KMS-11 (cell line): ENCODE measurements around the gene CAMK1.

Experiments used
- H2AFZ ChIP-seq: fragments of 200-600 bp; sonication (generic); 2 replicates; pipeline ENCODE4 v1.6.1; 2016; ENCODE audit warnings: antibody characterized with exemption, mixed run types, low read depth
- H3K27ac ChIP-seq: fragments of 200-600 bp; sonication (generic); 2 replicates; pipeline ENCODE4 v1.6.1; 2016; ENCODE audit warnings: mild to moderate bottlenecking, mixed run types
- H3K27me3 ChIP-seq: fragments of 200-600 bp; sonication (generic); 2 replicates; pipeline ENCODE4 v1.6.1; 2017; ENCODE audit warnings: mild to moderate bottlenecking, low read depth, mixed run types, moderate library complexity; ENCODE audit not compliant: insufficient read depth
- H3K36me3 ChIP-seq: fragments of 200-600 bp; sonication (generic); 2 replicates; pipeline ENCODE4 v1.6.1; 2017; ENCODE audit warnings: mild to moderate bottlenecking, mixed run types; ENCODE audit not compliant: insufficient read depth
- H3K4me1 ChIP-seq: fragments of 200-600 bp; sonication (generic); 2 replicates; pipeline ENCODE4 v1.6.1; 2016; ENCODE audit warnings: mild to moderate bottlenecking, low read depth, mixed run types; ENCODE audit not compliant: poor library complexity, severe bottlenecking
- H3K4me2 ChIP-seq: fragments of 200-600 bp; sonication (generic); 2 replicates; pipeline ENCODE4 v1.7.0; 2016; ENCODE audit warnings: mild to moderate bottlenecking, mixed run types
- H3K4me3 ChIP-seq: fragments of 200-600 bp; sonication (generic); IDR thresholded peaks from 2 replicates; pipeline ENCODE4 v1.6.1; 2017; ENCODE audit warnings: low read depth, low read length, mixed read lengths; ENCODE audit not compliant: insufficient read depth
- H3K79me2 ChIP-seq: fragments of 200-600 bp; sonication (generic); 2 replicates; pipeline ENCODE4 v1.6.1; 2016; ENCODE audit warnings: low read depth, mixed run types; ENCODE audit not compliant: insufficient read depth
- H3K9ac ChIP-seq: fragments of 200-600 bp; sonication (generic); 2 replicates; pipeline ENCODE4 v1.6.1; 2016; ENCODE audit warnings: mild to moderate bottlenecking, mixed run types
- H4K20me1 ChIP-seq: fragments of 200-600 bp; sonication (generic); 2 replicates; pipeline ENCODE4 v1.6.1; 2016; ENCODE audit warnings: mild to moderate bottlenecking, mixed run types; ENCODE audit not compliant: insufficient read depth
- CTCF ChIP-seq: fragments of 200-600 bp; sonication (generic); conservative IDR thresholded peaks from 2 replicates; pipeline ENCODE4 v1.6.1; 2017; ENCODE audit warnings: low read depth, mild to moderate bottlenecking, antibody characterized with exemption, low read length, moderate library complexity, mixed read lengths

Gene CAMK1

DNA sequence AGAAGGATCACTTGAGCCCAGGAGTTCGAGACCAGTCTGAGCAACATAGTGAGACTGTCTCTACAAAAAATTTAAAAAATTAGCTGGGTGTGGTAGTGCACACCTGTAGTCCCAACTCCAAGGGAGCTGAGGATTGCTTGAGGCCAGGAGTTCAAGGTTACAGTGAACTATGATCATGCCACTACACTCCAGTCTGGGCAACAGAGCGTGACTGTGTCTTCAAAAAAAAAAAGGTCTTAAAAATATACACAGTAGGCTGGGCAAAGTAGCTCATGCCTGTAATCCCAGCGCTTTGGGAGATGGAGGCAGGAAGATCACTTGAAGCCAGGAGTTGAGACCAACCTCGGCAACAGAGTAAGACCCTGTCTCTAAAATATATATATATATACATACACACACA lies 11.2 kb upstream of the CAMK1 start:
- H3K27ac ChIP-seq: no peak overlapping the region
- no peaks in the 10 kb centered on the region for H3K79me2 ChIP-seq
- H2AFZ ChIP-seq: no peak overlapping the region
- H3K9ac ChIP-seq: no peak overlapping the region
- no peak overlapping the region for H3K4me2 ChIP-seq
- H4K20me1 ChIP-seq: no peaks in the 10 kb centered on the region
- no peak overlapping the region for H3K4me3 ChIP-seq
- TF ChIP-seq CTCF: no peak
- H3K27me3 ChIP-seq: no peaks in the 10 kb centered on the region
- peaks cover 20% of the 10 kb centered on the region for H3K4me1 ChIP-seq
- H3K36me3 ChIP-seq: no peaks in the 10 kb centered on the region

- no peak overlapping the region for H3K9ac ChIP-seq
- H3K79me2 ChIP-seq: no peaks in the 10 kb centered on the region
- no peak overlapping the region for H2AFZ ChIP-seq
- H3K4me1 ChIP-seq: peaks cover 20% of the 10 kb centered on the region
- no peaks in the 10 kb centered on the region for H4K20me1 ChIP-seq
- H3K4me3 ChIP-seq: no peak overlapping the region
- no peaks in the 10 kb centered on the region for H3K36me3 ChIP-seq
- H3K27ac ChIP-seq: no peak overlapping the region
- TF ChIP-seq CTCF: no peak
- no peak overlapping the region for H3K4me2 ChIP-seq
- H3K27me3 ChIP-seq: no peaks in the 10 kb centered on the region
These were observed 10.7 kb upstream of the CAMK1 start for GRCh38 chr3:9780458-9780812.

GRCh38 chr3:9779721-9780457 lies 10.1 kb upstream of the CAMK1 start:
- H3K27ac ChIP-seq: peak overlapping the region; percentile 37; the same call in 1 of the 2 replicates
- no peaks in the 10 kb centered on the region for H3K27me3 ChIP-seq
- H3K4me3 ChIP-seq: no peak overlapping the region
- no peaks in the 10 kb centered on the region for H3K36me3 ChIP-seq
- H4K20me1 ChIP-seq: no peaks in the 10 kb centered on the region
- peaks cover 20% of the 10 kb centered on the region for H3K4me1 ChIP-seq
- no peak overlapping the region for H2AFZ ChIP-seq
- H3K79me2 ChIP-seq: no peaks in the 10 kb centered on the region
- H3K9ac ChIP-seq: peak overlapping the region; percentile 8; the same call in 1 of the 2 replicates
- no peak for TF ChIP-seq CTCF
- peak overlapping the region; percentile 77 for H3K4me2 ChIP-seq

DNA sequence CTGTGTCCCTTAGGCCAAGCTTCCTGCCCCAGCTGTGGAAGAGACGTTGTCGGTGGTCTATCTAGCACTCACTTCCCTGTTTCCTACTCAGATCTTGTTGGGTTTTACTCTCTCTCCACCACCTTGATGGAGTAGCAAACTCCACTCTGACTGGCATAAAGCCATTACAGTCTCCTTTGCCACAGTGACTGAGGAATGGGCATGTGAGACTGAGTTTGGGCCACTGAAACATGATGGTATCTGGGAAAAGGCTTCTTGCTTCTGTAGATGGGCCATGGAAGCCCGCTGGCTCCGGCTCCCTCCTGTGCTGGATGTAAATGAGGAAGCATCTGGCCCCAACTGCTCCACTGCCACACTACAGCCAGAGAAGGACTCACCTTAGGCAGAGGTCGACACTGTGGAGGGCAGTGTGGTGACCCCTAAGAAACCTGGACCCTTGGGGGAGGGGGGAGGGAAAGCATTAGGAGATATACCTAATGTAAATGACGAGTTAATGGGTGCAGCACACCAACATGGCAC lies 9.4 kb upstream of the CAMK1 start:
- no peak for TF ChIP-seq CTCF
- Histone ChIP-seq H3K9ac (no peak overlapping the region), H2AFZ (no peak overlapping the region), H3K4me3 (no peak overlapping the region), H3K27me3 (no peaks in the 10 kb centered on the region), H4K20me1 (no peaks in the 10 kb centered on the region), H3K4me2 (no peak overlapping the region), H3K27ac (no peak overlapping the region), H3K4me1 (peaks cover 20% of the 10 kb centered on the region), H3K36me3 (no peaks in the 10 kb centered on the region), H3K79me2 (no peaks in the 10 kb centered on the region)
